Body of pancreas (tissue), 4 donors: ENCODE measurements around the gene GALNT14. TPM values are rescaled to one million over a fixed set of nuclear protein-coding genes. Genes with fewer than 3 reads are reported as not detected.

Source experiments
- ATAC-seq: fragments of 150-250 bp; one replicate; pipeline ENCODE4 v1.9.1; 2016
- DNase-seq, 4 donors: peaks; one replicate each; pipeline ENCODE4 v3.0.0-alpha.2; 2019
- H3K27ac ChIP-seq, 4 donors: fragments of 200-600 bp; sonication (generic); 1 replicate in 3 of 4; 2 replicates in 1 of 4; pipeline versions ENCODE4 v1.5.1 to v1.6.1; 2016 to 2019; ENCODE audit warnings: mild to moderate bottlenecking in 1 of 4, mixed read lengths in 1 of 4, moderate library complexity in 1 of 4
- H3K27me3 ChIP-seq, 2 donors: fragments of 200-600 bp; sonication (generic); one replicate each; pipeline ENCODE4 v1.6.0; 2016; ENCODE audit warnings: mild to moderate bottlenecking in 1 of 2
- H3K36me3 ChIP-seq, 2 donors: fragments of 200-600 bp; sonication (generic); replicated peaks in 1 of 2; 2 replicates each; pipeline ENCODE4 v1.5.1; 2016; ENCODE audit warnings: low read depth in 2 of 2; ENCODE audit not compliant: insufficient read depth in 1 of 2
- H3K4me1 ChIP-seq: fragments of 200-600 bp; sonication (generic); one replicate; pipeline ENCODE4 v1.6.0; 2016
- H3K4me3 ChIP-seq, 2 donors: fragments of 200-600 bp; sonication (generic); 1 replicate in 1 of 2; 2 replicates in 1 of 2; pipeline ENCODE4 v1.5.1; 2016 to 2019
- H3K9me3 ChIP-seq, 3 donors: fragments of 200-600 bp; sonication (generic); 1 replicate in 2 of 3; 2 replicates in 1 of 3; pipeline ENCODE4 v1.5.1; 2016
- POLR2A ChIP-seq, 3 donors: fragments of 450-650 bp; IDR thresholded peaks; one replicate each; pipeline ENCODE4 v1.6.1; 2016; ENCODE audit warnings: antibody characterized with exemption in 3 of 3, mild to moderate bottlenecking in 2 of 3
- WGBS, 2 donors: methylation state at CpG; one replicate each; pipeline ENCODE4 v1.1.5; 2017; 5-methylcytosine and 5-hydroxymethylcytosine counted together
- intact Hi-C: fragments of 100-400 bp; cut with DNase I; formaldehyde crosslinking; loops from one replicate; pipeline ENCODE4 v1.15.1; 2023
- total RNA-seq, 2 donors: library from RNA; depleted of rRNA; stranded (reverse); fragments of >200 nt; gene quantifications; one replicate each; pipeline ENCODE4 v1.1.0, GENCODE V29; 2016
- TF ChIP-seq, protein P1 (sequence below), 7 experiments: fragments of 450-650 bp in 4 of 7; fragments of 200-600 bp in 3 of 7; sonication (generic) in 3 of 7; IDR thresholded peaks; one replicate each; pipeline ENCODE4 v1.5.1; 2016 to 2019; ENCODE audit warnings: antibody characterized with exemption in 7 of 7

GALNT14 gene
- total RNA-seq, 2 donors from 2014 or later = 2.6 to 6.7 TPM

DNA sequence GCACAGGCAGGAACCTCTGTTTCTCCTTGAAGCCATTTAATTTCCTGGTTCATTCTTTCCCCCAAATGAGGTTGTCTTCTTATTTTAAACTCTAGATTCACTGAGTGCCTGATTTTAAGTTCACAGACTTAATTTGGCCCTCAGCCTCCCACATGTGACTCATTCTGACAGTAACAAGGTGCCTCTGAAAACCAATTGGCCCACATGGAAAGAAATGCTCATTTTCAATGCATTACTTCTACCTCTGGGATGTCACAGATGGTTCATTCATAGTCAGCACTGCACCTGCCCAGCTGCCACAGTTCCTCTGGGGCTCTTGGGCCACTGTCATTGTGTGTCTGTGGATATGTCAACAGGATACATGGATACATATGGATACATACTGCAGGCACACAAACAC, 190.6 kb downstream of the GALNT14 start:
- Histone ChIP-seq H3K9me3 (no peaks in the 10 kb centered on the region), H3K27ac (no peak overlapping the region), H3K4me3 (no peak overlapping the region), H3K4me1 (no peaks in the 10 kb centered on the region), H3K27me3 (no peaks in the 10 kb centered on the region), H3K36me3 (no peaks in the 10 kb centered on the region)
- intact Hi-C loops = no loop called here
- DNase-seq = no peak
- no peak for ATAC-seq
- TF ChIP-seq, protein P1, sequence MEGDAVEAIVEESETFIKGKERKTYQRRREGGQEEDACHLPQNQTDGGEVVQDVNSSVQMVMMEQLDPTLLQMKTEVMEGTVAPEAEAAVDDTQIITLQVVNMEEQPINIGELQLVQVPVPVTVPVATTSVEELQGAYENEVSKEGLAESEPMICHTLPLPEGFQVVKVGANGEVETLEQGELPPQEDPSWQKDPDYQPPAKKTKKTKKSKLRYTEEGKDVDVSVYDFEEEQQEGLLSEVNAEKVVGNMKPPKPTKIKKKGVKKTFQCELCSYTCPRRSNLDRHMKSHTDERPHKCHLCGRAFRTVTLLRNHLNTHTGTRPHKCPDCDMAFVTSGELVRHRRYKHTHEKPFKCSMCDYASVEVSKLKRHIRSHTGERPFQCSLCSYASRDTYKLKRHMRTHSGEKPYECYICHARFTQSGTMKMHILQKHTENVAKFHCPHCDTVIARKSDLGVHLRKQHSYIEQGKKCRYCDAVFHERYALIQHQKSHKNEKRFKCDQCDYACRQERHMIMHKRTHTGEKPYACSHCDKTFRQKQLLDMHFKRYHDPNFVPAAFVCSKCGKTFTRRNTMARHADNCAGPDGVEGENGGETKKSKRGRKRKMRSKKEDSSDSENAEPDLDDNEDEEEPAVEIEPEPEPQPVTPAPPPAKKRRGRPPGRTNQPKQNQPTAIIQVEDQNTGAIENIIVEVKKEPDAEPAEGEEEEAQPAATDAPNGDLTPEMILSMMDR (IDR thresholded peaks at IDR 0.05) = no peak
- TF ChIP-seq POLR2A (IDR thresholded peaks at IDR 0.05) = no peak

DNA sequence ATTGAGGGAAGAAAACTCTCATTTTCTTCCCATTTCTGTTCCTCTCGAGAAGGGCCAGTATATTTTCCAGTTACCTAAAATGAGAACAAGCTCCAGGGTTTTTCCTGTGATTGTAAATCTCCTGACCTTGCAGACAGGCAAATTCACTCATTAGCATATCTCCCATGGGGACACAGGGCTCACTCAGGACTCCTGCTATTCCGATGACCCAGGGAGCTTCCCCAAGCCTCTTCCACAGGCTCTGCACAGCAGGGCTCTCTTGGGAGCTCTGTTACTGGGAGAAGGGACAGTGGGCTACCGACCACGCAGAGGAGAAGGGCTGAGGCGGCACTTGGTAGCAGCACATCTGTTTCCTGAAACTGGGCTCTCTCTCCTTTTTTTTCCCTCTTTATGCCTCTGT, 195.8 kb downstream of the GALNT14 start:
- Histone ChIP-seq H3K36me3 (no peaks in the 10 kb centered on the region), H3K27ac (no peak overlapping the region), H3K4me3 (no peak overlapping the region), H3K27me3 (no peaks in the 10 kb centered on the region), H3K4me1 (no peaks in the 10 kb centered on the region), H3K9me3 (no peaks in the 10 kb centered on the region)
- ATAC-seq (no peak), DNase-seq (no peak)
- WGBS, 2 donors = 42 to 57% methylated on average over 5 of the region's 5 CpGs
- TF ChIP-seq, protein P1 (IDR thresholded peaks at IDR 0.05) = no peak
- no peak for TF ChIP-seq POLR2A (IDR thresholded peaks at IDR 0.05)
- intact Hi-C loops = no loop called here

DNA sequence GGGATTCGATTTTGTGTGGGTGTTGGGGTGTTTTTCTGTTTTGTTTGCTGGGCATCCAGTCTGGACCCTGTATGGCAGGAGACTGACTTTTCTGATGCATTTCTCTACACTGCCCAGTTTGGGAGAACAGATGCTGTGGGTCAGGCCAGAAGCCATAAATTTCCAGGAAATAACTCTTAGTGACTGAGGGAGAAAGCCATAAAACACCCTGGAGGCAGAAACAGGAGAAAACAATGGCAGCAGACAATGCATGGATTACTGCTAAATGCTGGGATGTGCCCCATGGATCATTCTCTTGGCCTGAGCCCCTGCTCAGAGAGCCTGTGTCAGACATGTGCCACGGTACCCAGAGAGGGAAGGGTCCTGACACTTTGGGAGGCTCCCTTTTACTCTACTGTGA, 197.4 kb downstream of the GALNT14 start:
- WGBS, 2 donors = 56 to 72% methylated on average over 2 of the region's 2 CpGs
- Histone ChIP-seq H3K27me3 (no peaks in the 10 kb centered on the region), H3K36me3 (no peaks in the 10 kb centered on the region), H3K4me1 (no peaks in the 10 kb centered on the region), H3K27ac (no peak overlapping the region), H3K4me3 (no peak overlapping the region), H3K9me3 (no peaks in the 10 kb centered on the region)
- DNase-seq (no peak), ATAC-seq (no peak)
- intact Hi-C loops = no loop called here
- TF ChIP-seq, protein P1 (IDR thresholded peaks at IDR 0.05) = no peak
- TF ChIP-seq POLR2A (IDR thresholded peaks at IDR 0.05) = no peak

DNA sequence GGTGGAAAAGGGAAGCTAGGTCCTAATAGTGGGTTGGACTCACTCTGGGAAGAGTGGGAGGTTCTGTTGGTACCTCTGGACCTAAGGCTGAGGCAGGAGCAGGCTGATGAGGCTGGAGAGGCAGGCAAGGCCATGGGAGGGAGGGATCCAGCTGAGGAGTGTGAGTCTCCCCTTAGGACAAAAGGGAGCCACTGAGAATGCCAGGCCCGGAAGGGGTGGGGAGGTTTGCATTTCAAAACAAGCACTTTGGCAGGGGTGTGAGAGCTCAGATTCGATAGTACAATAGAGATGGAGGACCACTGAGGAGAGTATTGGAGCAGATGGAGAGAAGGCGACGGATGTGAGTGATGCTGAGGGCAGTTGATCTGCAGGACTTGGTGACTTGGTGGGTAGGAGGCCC, 198.9 kb downstream of the GALNT14 start:
- H3K27me3 ChIP-seq = no peaks in the 10 kb centered on the region
- ATAC-seq (no peak), DNase-seq (no peak)
- H3K9me3 ChIP-seq = no peaks in the 10 kb centered on the region
- no peak overlapping the region for H3K4me3 ChIP-seq
- H3K27ac ChIP-seq = no peak overlapping the region
- TF ChIP-seq, protein P1 (IDR thresholded peaks at IDR 0.05) = no peak
- no peak for TF ChIP-seq POLR2A (IDR thresholded peaks at IDR 0.05)
- intact Hi-C loops = no loop called here
- no peaks in the 10 kb centered on the region for H3K36me3 ChIP-seq
- 72 to 83% methylated on average over 4 of the region's 4 CpGs for WGBS, 2 donors
- H3K4me1 ChIP-seq = no peaks in the 10 kb centered on the region

DNA sequence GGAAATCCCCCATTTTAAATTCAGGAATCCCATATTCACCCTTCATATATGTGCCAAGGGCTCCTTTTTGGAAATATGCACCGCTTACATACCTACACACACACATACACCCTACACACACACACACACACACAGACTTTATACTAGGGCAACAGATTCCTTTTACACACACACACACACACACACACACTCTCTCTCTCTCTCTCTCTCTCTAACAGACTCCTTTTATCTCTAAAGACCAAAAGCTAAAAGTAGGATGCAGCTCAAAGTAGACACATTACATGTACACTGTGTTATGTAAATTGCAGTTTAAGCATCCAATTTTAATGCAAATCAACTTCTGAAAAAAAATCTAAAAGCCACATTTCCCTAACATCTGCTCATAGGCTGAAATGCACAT, 200.0 kb downstream of the GALNT14 start:
- TF ChIP-seq, protein P1 (IDR thresholded peaks at IDR 0.05) = no peak
- TF ChIP-seq POLR2A (IDR thresholded peaks at IDR 0.05) = no peak
- Histone ChIP-seq H3K4me3 (no peak overlapping the region), H3K4me1 (no peaks in the 10 kb centered on the region), H3K9me3 (no peaks in the 10 kb centered on the region), H3K27me3 (no peaks in the 10 kb centered on the region), H3K36me3 (no peaks in the 10 kb centered on the region), H3K27ac (no peak overlapping the region)
- DNase-seq = no peak
- WGBS, 2 donors = 90 to 100% methylated on average over 1 of the region's 1 CpG
- ATAC-seq = no peak
- intact Hi-C loops = no loop called here
